ENCODE data around the gene SLC14A1. TPM values are rescaled to one million over a fixed set of nuclear protein-coding genes. Genes with fewer than 3 reads are reported as not detected.

SLC14A1 gene
- total RNA-seq, 1 experiment from 2014 or later, result not detected

DNA sequence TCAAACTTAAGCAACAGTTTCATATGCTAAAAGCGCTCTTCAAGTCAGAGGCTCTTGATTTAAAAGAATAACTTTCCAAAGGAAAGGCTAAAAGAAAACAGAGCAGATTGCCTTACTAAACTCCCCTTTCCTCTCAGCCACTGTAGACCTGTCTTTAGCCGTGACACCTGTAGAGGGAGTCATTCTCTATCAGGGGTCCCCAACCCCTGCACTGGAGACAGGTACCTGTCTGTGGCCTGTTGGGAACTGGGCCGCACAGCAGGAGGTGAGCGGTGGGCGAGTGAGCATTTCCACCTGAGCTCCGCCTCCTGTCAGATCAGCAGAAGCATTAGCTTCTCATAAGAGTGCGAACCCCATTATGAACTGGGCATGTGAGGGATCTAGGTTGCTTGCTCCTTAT lies 9.6 kb downstream of the SLC14A1 start:
- Histone ChIP-seq H3K4me3 (ENCODE audit: insufficient read depth, low read depth, low read length) (no peak overlapping the region), H3K36me3 (replicated peaks; ENCODE audit: control insufficient read depth, insufficient read depth, low read length) (no peaks in the 10 kb centered on the region), H3K27me3 (ENCODE audit: control insufficient read depth, insufficient read depth, low read length) (no peaks in the 10 kb centered on the region)
- DNase-seq, result peak; percentile 46

- Histone ChIP-seq H3K4me3 (ENCODE audit: insufficient read depth, low read depth, low read length) (no peak overlapping the region), H3K27me3 (ENCODE audit: control insufficient read depth, insufficient read depth, low read length) (no peaks in the 10 kb centered on the region), H3K36me3 (replicated peaks; ENCODE audit: control insufficient read depth, insufficient read depth, low read length) (no peaks in the 10 kb centered on the region)
- no peak for DNase-seq
Observed at GRCh38 chr18:45734505-45734904, 10.5 kb downstream of the SLC14A1 start.

DNA sequence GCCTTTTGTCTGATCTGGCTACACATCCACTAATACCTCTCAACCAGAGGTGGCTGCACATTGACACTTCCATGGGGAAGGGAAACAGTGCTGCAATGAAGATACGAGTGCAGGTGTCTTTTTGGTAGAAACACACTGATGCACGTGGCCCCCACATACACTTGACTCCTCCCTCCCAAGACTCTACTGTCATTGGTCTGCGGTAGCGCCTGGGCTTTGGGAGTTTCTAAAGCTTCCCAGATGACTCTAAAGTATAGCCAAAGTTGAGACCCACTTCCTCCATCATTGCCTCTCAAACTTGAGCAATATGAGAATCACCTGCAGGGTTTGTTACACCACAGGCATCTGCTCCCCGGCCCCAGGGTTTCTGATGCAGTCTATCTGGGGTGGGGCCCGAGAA lies 11.0 kb downstream of the SLC14A1 start:
- H3K4me3 ChIP-seq (ENCODE audit: insufficient read depth, low read depth, low read length), result no peak overlapping the region
- no peaks in the 10 kb centered on the region for H3K36me3 ChIP-seq (replicated peaks; ENCODE audit: control insufficient read depth, insufficient read depth, low read length)
- DNase-seq, result no peak
- no peaks in the 10 kb centered on the region for H3K27me3 ChIP-seq (ENCODE audit: control insufficient read depth, insufficient read depth, low read length)

GRCh38 chr18:45738660-45739059 lies 14.7 kb downstream of the SLC14A1 start:
- DNase-seq, result no peak
- no peaks in the 10 kb centered on the region; the same call in 1 of the 2 replicates for H3K27me3 ChIP-seq (ENCODE audit: control insufficient read depth, insufficient read depth, low read length)

GRCh38 chr18:45739268-45739667 lies 15.3 kb downstream of the SLC14A1 start:
- no peaks in the 10 kb centered on the region for H3K36me3 ChIP-seq (replicated peaks; ENCODE audit: control insufficient read depth, insufficient read depth, low read length)
- H3K4me3 ChIP-seq (ENCODE audit: insufficient read depth, low read depth, low read length), result no peak overlapping the region
- no peaks in the 10 kb centered on the region; the same call in 1 of the 2 replicates for H3K27me3 ChIP-seq (ENCODE audit: control insufficient read depth, insufficient read depth, low read length)
- DNase-seq, result no peak

More at GRCh38 chr18:45738660-45739059, 14.7 kb downstream of the SLC14A1 start:
- Histone ChIP-seq H3K4me3 (ENCODE audit: insufficient read depth, low read depth, low read length) (no peak overlapping the region), H3K36me3 (replicated peaks; ENCODE audit: control insufficient read depth, insufficient read depth, low read length) (no peaks in the 10 kb centered on the region)

DNA sequence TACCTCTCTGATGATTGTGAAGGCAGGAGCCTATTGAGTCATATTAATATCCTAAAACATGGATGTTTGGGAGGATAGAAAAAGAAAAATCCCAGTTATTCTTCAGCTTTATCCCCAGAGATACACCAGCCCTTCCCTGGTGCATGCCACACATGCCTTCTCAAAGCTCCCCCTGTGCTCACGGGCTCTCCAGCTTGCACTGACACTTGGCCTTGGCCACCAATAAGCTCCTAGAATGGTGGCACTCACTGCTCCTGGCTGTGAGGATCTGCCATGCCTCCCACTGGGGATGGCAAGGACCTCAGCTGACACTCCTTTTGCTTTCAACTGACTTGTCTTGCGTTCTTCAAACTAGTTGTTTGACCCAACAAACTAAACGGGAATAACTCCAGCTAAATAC lies 15.9 kb downstream of the SLC14A1 start:
- DNase-seq, result no peak

DNA sequence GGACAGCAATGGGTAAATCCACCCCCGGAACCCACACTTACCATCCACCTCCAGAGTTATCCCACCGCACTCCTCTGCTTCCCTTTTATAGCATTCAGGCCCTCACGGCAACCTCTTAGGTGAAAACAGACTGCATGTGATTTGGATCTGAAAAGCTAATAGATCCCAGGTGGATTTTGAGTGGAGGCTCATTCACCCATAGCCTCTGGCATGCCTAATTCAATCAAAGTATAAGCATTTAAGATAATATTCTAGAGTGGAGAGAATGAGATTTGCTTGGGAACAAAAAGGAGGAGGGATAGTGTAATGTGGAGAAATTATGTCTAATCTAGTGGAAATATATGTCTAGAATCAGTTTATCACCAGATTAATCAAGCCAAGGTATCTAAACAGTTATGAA lies 17.1 kb downstream of the SLC14A1 start:
- Histone ChIP-seq H3K27me3 (ENCODE audit: control insufficient read depth, insufficient read depth, low read length) (no peaks in the 10 kb centered on the region; the same call in 1 of the 2 replicates), H3K4me3 (ENCODE audit: insufficient read depth, low read depth, low read length) (no peak overlapping the region), H3K36me3 (replicated peaks; ENCODE audit: control insufficient read depth, insufficient read depth, low read length) (no peaks in the 10 kb centered on the region)
- DNase-seq, result no peak

More for the DNA sequence above, 15.9 kb downstream of the SLC14A1 start:
- Histone ChIP-seq H3K27me3 (ENCODE audit: control insufficient read depth, insufficient read depth, low read length) (no peaks in the 10 kb centered on the region; the same call in 1 of the 2 replicates), H3K36me3 (replicated peaks; ENCODE audit: control insufficient read depth, insufficient read depth, low read length) (no peaks in the 10 kb centered on the region), H3K4me3 (ENCODE audit: insufficient read depth, low read depth, low read length) (no peak overlapping the region)

DNA sequence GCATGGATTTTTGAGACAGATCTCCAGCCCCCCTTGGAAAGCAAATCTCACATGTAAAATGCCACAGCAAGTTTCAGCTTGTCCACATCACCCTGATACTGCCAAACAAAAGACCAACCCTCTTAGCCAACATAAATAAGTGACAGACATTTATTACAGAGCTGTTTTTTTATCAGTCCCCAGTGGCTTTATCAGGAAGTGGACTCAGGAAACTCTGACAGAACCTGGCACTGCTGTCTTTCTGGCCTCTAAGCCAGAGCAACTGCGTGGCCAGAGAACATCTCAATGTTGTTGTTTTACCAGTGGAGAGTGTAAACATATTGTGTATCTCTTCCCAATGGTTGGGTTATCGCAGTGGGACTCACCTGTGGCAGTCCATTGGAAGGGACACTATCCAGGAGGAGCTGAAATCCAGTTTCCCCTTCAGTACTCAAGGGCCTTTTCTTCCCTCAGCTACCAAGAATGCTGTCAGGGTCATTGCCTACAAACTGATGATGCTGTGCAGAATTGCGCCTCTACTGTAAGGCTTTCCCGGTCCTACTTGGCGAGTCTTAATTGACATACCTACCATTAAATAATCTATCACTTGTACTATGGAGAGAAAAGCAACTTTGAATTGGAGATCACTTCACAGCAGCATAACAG lies 22.0 kb downstream of the SLC14A1 start:
- Histone ChIP-seq H3K4me3 (ENCODE audit: insufficient read depth, low read depth, low read length) (no peak overlapping the region), H3K36me3 (replicated peaks; ENCODE audit: control insufficient read depth, insufficient read depth, low read length) (no peaks in the 10 kb centered on the region), H3K27me3 (ENCODE audit: control insufficient read depth, insufficient read depth, low read length) (no peaks in the 10 kb centered on the region; the same call in 1 of the 2 replicates)
- DNase-seq, result no peak

DNA sequence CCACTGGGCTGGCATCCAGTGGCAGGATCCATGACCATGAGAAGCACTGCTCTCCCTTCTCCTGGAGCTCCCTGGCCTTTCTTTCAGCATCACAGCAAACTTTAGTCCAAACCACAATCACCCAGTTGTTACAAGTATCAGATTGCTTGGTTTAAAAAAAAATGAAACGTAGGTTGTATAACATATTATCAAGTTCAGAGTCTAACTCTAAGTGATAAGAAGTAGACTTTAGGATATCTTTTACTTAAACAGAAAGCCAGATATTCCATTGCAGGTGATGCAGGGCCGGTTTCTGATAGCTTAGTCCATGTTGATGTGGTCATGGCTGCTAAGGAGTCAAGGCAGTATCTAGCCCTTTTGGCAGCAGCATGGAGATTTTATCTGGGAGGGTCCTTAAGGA lies 24.5 kb downstream of the SLC14A1 start:
- Histone ChIP-seq H3K4me3 (ENCODE audit: insufficient read depth, low read depth, low read length) (no peak overlapping the region), H3K36me3 (replicated peaks; ENCODE audit: control insufficient read depth, insufficient read depth, low read length) (no peaks in the 10 kb centered on the region), H3K27me3 (ENCODE audit: control insufficient read depth, insufficient read depth, low read length) (no peaks in the 10 kb centered on the region)
- DNase-seq, result no peak

DNA sequence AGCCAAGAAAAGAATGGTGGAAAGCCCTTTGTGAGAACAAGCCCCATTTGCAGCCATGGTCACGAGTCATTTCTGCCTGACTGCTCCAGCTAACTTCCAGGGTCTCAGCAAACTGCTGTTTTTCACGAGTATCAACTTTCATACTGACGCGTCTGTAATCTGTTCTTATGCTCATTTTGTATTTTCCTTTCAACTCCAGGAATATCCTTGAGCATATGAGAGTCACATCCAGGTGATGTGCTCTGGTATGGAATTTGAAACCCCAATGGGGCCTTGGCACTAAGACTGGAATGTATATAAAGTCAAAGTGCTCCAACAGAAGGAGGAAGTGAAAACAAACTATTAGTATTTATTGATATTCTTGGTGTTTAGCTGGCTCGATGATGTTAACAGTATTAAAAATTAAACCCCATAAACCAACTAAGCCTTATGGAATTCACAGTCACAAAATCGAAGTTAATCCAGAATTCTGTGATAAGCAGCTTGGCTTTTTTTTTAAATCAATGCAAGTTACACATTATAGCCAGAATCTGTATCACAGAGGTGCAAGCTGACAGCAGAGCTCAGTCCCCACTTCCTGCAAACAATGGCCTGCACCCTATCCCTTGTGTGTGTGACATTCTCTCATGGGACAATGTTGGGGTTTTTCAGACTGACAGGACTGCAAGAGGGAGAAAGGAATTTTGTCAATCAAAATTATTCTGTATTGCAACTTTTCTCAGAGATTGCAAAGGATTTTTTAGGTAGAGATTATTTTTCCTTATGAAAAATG lies 26.1 kb downstream of the SLC14A1 start:
- DNase-seq, result no peak
- no peaks in the 10 kb centered on the region for H3K27me3 ChIP-seq (ENCODE audit: control insufficient read depth, insufficient read depth, low read length)

GRCh38 chr18:45751766-45752165 lies 27.8 kb downstream of the SLC14A1 start:
- Histone ChIP-seq H3K36me3 (replicated peaks; ENCODE audit: control insufficient read depth, insufficient read depth, low read length) (no peaks in the 10 kb centered on the region), H3K4me3 (ENCODE audit: insufficient read depth, low read depth, low read length) (no peak overlapping the region), H3K27me3 (ENCODE audit: control insufficient read depth, insufficient read depth, low read length) (no peaks in the 10 kb centered on the region)
- DNase-seq, result no peak

More for the DNA sequence above, 26.1 kb downstream of the SLC14A1 start:
- no peaks in the 10 kb centered on the region for H3K36me3 ChIP-seq (replicated peaks; ENCODE audit: control insufficient read depth, insufficient read depth, low read length)
- no peak overlapping the region for H3K4me3 ChIP-seq (ENCODE audit: insufficient read depth, low read depth, low read length)

GRCh38 chr18:45752681-45753080 lies 28.7 kb downstream of the SLC14A1 start:
- no peak for DNase-seq
- no peaks in the 10 kb centered on the region for H3K27me3 ChIP-seq (ENCODE audit: control insufficient read depth, insufficient read depth, low read length)
- no peak overlapping the region for H3K4me3 ChIP-seq (ENCODE audit: insufficient read depth, low read depth, low read length)
- no peaks in the 10 kb centered on the region for H3K36me3 ChIP-seq (replicated peaks; ENCODE audit: control insufficient read depth, insufficient read depth, low read length)

GRCh38 chr18:45753286-45753685 lies 29.3 kb downstream of the SLC14A1 start:
- H3K36me3 ChIP-seq (replicated peaks; ENCODE audit: control insufficient read depth, insufficient read depth, low read length), result no peaks in the 10 kb centered on the region
- DNase-seq, result no peak
- no peak overlapping the region for H3K4me3 ChIP-seq (ENCODE audit: insufficient read depth, low read depth, low read length)
- H3K27me3 ChIP-seq (ENCODE audit: control insufficient read depth, insufficient read depth, low read length), result no peaks in the 10 kb centered on the region

GRCh38 chr18:45755934-45756333 lies 32.0 kb downstream of the SLC14A1 start:
- Histone ChIP-seq H3K36me3 (replicated peaks; ENCODE audit: control insufficient read depth, insufficient read depth, low read length) (no peaks in the 10 kb centered on the region), H3K27me3 (ENCODE audit: control insufficient read depth, insufficient read depth, low read length) (no peaks in the 10 kb centered on the region), H3K4me3 (ENCODE audit: insufficient read depth, low read depth, low read length) (no peak overlapping the region)
- no peak for DNase-seq

GRCh38 chr18:45757005-45757404 lies 33.0 kb downstream of the SLC14A1 start:
- Histone ChIP-seq H3K27me3 (ENCODE audit: control insufficient read depth, insufficient read depth, low read length) (no peaks in the 10 kb centered on the region), H3K4me3 (ENCODE audit: insufficient read depth, low read depth, low read length) (no peak overlapping the region), H3K36me3 (replicated peaks; ENCODE audit: control insufficient read depth, insufficient read depth, low read length) (no peaks in the 10 kb centered on the region)
- DNase-seq, result no peak
